ENCODE measurements around the gene JOSD2.

DNA sequence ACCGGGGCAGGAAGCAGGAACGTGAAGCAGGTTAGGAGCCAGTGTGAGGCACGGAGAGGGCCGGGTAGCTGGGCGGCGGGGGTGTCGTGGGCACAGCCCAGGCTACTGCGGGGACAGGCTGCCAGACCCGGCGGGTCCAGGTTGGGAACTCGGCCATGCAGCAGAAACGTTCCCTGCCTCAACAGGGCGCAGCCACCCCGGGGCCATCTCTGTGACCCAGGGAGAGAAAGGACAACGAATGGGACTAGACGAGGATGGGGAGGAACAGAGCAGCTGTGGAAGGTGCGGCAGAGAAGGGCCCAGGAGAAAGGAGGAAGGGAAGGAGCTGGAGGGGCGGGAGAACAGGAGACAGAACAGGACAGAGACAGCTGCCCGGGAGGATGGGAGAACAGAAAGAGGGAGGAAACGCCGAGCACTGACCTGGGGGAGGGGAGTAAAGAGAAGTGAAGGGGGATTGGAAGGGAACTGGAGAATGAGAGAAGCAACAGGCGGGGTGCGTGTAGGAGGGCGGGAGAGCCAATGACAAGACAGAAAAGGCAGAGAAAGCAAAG, 21.5 kb downstream of the JOSD2 start:
- no peak for TF ChIP-seq EZH2 (IDR thresholded peaks at IDR 0.05; ENCODE audit: borderline replicate concordance, low read length)
- TF ChIP-seq CTCF (conservative IDR thresholded peaks at IDR 0.05 in 1 of 2, IDR thresholded peaks at IDR 0.05 in 1 of 2; ENCODE audit: extremely low read depth in 1 of 2, insufficient read depth in 1 of 2, low read depth in 1 of 2, low read length in 2 of 2): no peak
